Neural cell (in vitro differentiated cells): Measurements from ENCODE around the gene CERKL.

ENCODE experiments used
- EZH2 ChIP-seq: fragments of 200-600, 300-800 bp; shearing (Covaris generic), sonication (generic); IDR thresholded peaks from 2 replicates; pipeline ENCODE4 v1.6.1; 2014; ENCODE audit warnings: antibody characterized with exemption, low read length, borderline replicate concordance, mild to moderate bottlenecking; ENCODE audit not compliant: insufficient read depth, poor library complexity, severe bottlenecking
- TF ChIP-seq, protein P1 (sequence below): fragments of 450-650 bp; IDR thresholded peaks from 2 replicates; pipeline ENCODE4 v1.5.1; 2014; ENCODE audit warnings: antibody characterized with exemption, mild to moderate bottlenecking, moderate library complexity; ENCODE audit not compliant: poor library complexity, severe bottlenecking

DNA sequence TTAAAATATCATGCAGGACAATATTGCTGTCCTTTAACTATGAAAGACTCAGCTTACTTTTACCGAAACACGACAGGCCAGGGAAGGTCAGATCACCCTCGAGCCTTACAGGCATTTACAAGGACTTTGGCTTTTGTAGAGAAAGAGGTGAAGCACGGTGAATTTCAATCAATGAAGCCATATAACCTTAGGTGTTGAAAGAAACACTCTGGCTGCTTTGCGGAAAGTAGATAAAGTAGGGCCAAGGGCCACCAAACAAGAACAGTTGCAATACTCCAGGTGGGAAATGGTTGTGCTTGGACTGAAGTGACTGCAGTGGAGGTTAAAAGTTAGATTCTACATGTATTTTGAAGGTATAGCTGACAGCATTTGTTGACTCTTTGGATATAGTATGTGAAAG, 80.5 kb downstream of the CERKL start:
- TF ChIP-seq, protein P1, sequence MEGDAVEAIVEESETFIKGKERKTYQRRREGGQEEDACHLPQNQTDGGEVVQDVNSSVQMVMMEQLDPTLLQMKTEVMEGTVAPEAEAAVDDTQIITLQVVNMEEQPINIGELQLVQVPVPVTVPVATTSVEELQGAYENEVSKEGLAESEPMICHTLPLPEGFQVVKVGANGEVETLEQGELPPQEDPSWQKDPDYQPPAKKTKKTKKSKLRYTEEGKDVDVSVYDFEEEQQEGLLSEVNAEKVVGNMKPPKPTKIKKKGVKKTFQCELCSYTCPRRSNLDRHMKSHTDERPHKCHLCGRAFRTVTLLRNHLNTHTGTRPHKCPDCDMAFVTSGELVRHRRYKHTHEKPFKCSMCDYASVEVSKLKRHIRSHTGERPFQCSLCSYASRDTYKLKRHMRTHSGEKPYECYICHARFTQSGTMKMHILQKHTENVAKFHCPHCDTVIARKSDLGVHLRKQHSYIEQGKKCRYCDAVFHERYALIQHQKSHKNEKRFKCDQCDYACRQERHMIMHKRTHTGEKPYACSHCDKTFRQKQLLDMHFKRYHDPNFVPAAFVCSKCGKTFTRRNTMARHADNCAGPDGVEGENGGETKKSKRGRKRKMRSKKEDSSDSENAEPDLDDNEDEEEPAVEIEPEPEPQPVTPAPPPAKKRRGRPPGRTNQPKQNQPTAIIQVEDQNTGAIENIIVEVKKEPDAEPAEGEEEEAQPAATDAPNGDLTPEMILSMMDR, result no peak
- no peak for TF ChIP-seq EZH2
